Parathyroid adenoma (tissue), 2 donors: ENCODE data around the gene FOXC2.

Experiments used
- H2AFZ ChIP-seq: fragments of 300-600 bp; sonication (generic); one replicate; pipeline ENCODE4 v1.7.0; 2017; ENCODE audit warnings: antibody characterized with exemption, mild to moderate bottlenecking
- H3K27ac ChIP-seq: fragments of 300-600 bp; sonication (generic); one replicate; pipeline ENCODE4 v1.7.0; 2017
- H3K27me3 ChIP-seq: fragments of 300-600 bp; sonication (generic); one replicate; pipeline ENCODE4 v1.7.0; 2017; ENCODE audit warnings: low read length; ENCODE audit not compliant: control insufficient read depth, insufficient read depth
- H3K36me3 ChIP-seq: fragments of 300-600 bp; sonication (generic); one replicate; pipeline ENCODE4 v1.7.0; 2017; ENCODE audit warnings: low read length; ENCODE audit not compliant: control insufficient read depth, insufficient read depth
- H3K4me1 ChIP-seq: fragments of 300-600 bp; sonication (generic); one replicate; pipeline ENCODE4 v1.7.0; 2017; ENCODE audit warnings: control low read depth
- H3K4me2 ChIP-seq: fragments of 300-600 bp; sonication (generic); one replicate; pipeline ENCODE4 v1.7.0; 2017; ENCODE audit warnings: low read length
- H3K4me3 ChIP-seq: fragments of 300-600 bp; sonication (generic); one replicate; pipeline ENCODE4 v1.7.0; 2017; ENCODE audit warnings: low read depth, low read length
- H3K79me2 ChIP-seq: fragments of 300-600 bp; sonication (generic); one replicate; pipeline ENCODE4 v1.7.0; 2017; ENCODE audit warnings: control low read depth
- H3K9ac ChIP-seq: fragments of 300-600 bp; sonication (generic); one replicate; pipeline ENCODE4 v1.7.0; 2017; ENCODE audit warnings: mild to moderate bottlenecking
- H3K9me3 ChIP-seq: fragments of 300-600 bp; sonication (generic); one replicate; pipeline ENCODE4 v1.7.0; 2017; ENCODE audit warnings: low read length; ENCODE audit not compliant: control insufficient read depth
- CTCF ChIP-seq: fragments of 300-600 bp; sonication (generic); IDR thresholded peaks from one replicate; pipeline ENCODE4 v1.7.0; 2017; ENCODE audit warnings: antibody characterized with exemption, mild to moderate bottlenecking
- donor health status: primary hyperparathyroidism.

The FOXC2 gene

DNA sequence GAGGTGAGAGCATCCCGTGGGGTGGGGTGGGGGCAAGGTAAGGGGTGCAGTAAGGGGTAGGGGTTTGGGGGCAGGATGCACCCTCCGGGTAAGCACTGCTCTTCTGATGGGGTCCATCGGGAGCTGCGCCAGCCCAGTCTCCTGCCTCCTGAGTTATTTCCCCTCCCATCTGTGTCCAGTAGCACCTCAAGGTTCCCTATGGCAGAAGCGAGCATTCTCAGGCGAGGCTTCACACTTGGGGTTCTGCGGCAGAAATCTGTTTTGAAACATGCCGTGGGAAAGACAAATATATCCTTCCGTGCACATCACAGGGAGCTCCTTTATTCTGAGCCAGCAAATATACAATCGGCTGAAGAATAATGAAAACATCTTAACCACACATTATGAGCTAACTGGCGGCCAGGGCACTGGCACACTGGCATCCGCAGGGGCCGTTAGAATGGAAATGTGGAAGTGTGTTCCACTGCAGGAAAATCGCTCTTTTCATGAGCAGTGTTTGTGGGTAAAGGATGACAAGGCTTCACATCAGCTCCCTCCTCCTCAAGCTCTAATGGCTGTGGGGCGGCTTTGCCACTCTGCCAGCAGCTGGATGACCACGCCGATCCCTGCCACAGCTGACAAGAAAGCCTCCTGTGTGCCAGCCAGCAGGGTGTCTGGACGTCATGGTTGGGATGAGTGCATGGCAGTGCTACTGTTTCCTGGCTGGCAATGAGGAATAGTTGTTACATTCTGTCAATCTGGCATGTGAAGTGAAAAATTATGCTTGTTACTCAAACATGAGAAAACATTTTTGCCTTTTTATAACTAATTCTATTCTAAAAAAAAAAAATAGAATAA lies 31.6 kb upstream of the FOXC2 start:
- no peak overlapping the region for H3K4me3 ChIP-seq
- H3K27ac ChIP-seq = no peak overlapping the region
- H2AFZ ChIP-seq = no peak overlapping the region
- no peaks in the 10 kb centered on the region for H3K36me3 ChIP-seq
- TF ChIP-seq CTCF = no peak
- no peaks in the 10 kb centered on the region for H3K9me3 ChIP-seq
- no peaks in the 10 kb centered on the region for H3K4me1 ChIP-seq
- no peaks in the 10 kb centered on the region for H3K79me2 ChIP-seq
- H3K4me2 ChIP-seq = no peak overlapping the region
- no peak overlapping the region for H3K9ac ChIP-seq
- no peaks in the 10 kb centered on the region for H3K27me3 ChIP-seq

DNA sequence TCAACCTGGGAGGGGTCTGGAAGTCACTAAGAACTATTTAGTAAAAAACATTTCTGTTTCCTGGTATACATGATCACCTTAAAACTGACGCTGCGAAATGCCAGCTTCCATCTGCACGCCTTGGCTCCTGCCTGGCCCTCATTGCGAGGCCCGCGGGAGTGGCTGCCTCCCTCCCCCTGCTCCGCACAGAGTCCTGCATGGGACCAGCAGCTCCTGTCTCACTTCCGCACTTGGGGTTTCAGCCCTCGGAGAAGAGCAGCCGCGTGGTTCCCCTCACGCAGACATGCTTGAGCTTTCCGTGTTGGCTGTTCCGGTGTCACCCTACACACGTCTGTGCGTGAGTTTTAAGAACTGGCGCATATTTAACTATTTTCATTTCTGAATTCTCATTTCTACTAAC lies 30.0 kb upstream of the FOXC2 start:
- H3K4me3 ChIP-seq = no peak overlapping the region
- H3K4me1 ChIP-seq = no peaks in the 10 kb centered on the region
- H3K36me3 ChIP-seq = no peaks in the 10 kb centered on the region
- H2AFZ ChIP-seq = no peak overlapping the region
- H3K9me3 ChIP-seq = no peaks in the 10 kb centered on the region
- no peak overlapping the region for H3K9ac ChIP-seq
- no peak overlapping the region for H3K27ac ChIP-seq
- no peaks in the 10 kb centered on the region for H3K79me2 ChIP-seq
- TF ChIP-seq CTCF = no peak
- no peak overlapping the region for H3K4me2 ChIP-seq
- no peaks in the 10 kb centered on the region for H3K27me3 ChIP-seq

DNA sequence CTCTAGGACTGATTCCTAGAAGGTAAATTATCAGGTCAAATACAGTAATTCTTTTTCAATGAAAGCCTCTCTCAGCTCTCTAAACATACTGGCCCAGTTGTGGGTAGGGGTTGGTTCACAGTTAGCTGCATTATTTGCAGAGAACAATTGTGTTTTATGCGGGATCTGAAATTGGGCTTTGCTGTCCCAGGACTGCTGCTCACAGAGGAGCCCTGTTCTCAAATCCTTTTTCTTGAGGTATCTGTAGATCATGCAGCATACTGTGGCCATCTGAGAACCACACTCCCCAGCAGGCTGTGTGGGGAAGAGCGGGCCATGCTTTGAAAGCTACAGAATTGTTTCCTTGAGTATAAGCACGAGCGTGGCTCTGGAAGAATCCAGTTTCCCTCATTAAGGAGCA lies 29.1 kb upstream of the FOXC2 start:
- no peak for TF ChIP-seq CTCF
- Histone ChIP-seq H3K79me2 (no peaks in the 10 kb centered on the region), H3K27me3 (no peaks in the 10 kb centered on the region), H3K4me2 (no peak overlapping the region), H2AFZ (no peak overlapping the region), H3K4me1 (no peaks in the 10 kb centered on the region), H3K9ac (no peak overlapping the region), H3K36me3 (no peaks in the 10 kb centered on the region), H3K27ac (no peak overlapping the region), H3K9me3 (no peaks in the 10 kb centered on the region), H3K4me3 (no peak overlapping the region)

- Histone ChIP-seq H3K27me3 (no peaks in the 10 kb centered on the region), H3K9ac (no peak overlapping the region), H2AFZ (no peak overlapping the region), H3K4me1 (no peaks in the 10 kb centered on the region), H3K36me3 (no peaks in the 10 kb centered on the region), H3K9me3 (no peaks in the 10 kb centered on the region), H3K4me3 (no peak overlapping the region), H3K4me2 (no peak overlapping the region), H3K27ac (no peak overlapping the region), H3K79me2 (no peaks in the 10 kb centered on the region)
- TF ChIP-seq CTCF = no peak
Observed at GRCh38 chr16:86538196-86538780, 28.3 kb upstream of the FOXC2 start.

- H3K79me2 ChIP-seq = peaks cover 2% of the 10 kb centered on the region
- H3K36me3 ChIP-seq = no peaks in the 10 kb centered on the region
- H3K27ac ChIP-seq = no peak overlapping the region
Observed at GRCh38 chr16:86540894-86541293, 25.7 kb upstream of the FOXC2 start.

More at GRCh38 chr16:86540894-86541293, 25.7 kb upstream of the FOXC2 start:
- H3K4me1 ChIP-seq = no peaks in the 10 kb centered on the region
- no peak overlapping the region for H3K4me2 ChIP-seq
- H3K4me3 ChIP-seq = no peak overlapping the region
- no peak overlapping the region for H3K9ac ChIP-seq
- H3K9me3 ChIP-seq = no peaks in the 10 kb centered on the region
- no peak for TF ChIP-seq CTCF
- H2AFZ ChIP-seq = no peak overlapping the region
- no peaks in the 10 kb centered on the region for H3K27me3 ChIP-seq
